IMR-90 (cell line): Measurements from ENCODE around the gene ASXL2.

Experiments
- CEBPB ChIP-seq: IDR thresholded peaks from 2 replicates; pipeline ENCODE4 v1.6.1; 2012; ENCODE audit warnings: low read depth, low read length, improper control_type of control experiment
- MAFK ChIP-seq: IDR thresholded peaks from 2 replicates; pipeline ENCODE4 v1.6.1; 2012; ENCODE audit warnings: low read depth, low read length, improper control_type of control experiment
- POLR2A ChIP-seq: IDR thresholded peaks from 2 replicates; pipeline ENCODE4 v1.6.1; 2012; ENCODE audit warnings: mild to moderate bottlenecking, low read depth, low read length
- TF ChIP-seq, protein P1 (sequence below): conservative IDR thresholded peaks from 2 replicates; pipeline ENCODE4 v1.5.1; 2012; ENCODE audit warnings: mild to moderate bottlenecking, low read depth, low read length, improper control_type of control experiment

GRCh38 chr2:25806941-25807340 is 71.3 kb downstream of the ASXL2 start:
- TF ChIP-seq, protein P1, sequence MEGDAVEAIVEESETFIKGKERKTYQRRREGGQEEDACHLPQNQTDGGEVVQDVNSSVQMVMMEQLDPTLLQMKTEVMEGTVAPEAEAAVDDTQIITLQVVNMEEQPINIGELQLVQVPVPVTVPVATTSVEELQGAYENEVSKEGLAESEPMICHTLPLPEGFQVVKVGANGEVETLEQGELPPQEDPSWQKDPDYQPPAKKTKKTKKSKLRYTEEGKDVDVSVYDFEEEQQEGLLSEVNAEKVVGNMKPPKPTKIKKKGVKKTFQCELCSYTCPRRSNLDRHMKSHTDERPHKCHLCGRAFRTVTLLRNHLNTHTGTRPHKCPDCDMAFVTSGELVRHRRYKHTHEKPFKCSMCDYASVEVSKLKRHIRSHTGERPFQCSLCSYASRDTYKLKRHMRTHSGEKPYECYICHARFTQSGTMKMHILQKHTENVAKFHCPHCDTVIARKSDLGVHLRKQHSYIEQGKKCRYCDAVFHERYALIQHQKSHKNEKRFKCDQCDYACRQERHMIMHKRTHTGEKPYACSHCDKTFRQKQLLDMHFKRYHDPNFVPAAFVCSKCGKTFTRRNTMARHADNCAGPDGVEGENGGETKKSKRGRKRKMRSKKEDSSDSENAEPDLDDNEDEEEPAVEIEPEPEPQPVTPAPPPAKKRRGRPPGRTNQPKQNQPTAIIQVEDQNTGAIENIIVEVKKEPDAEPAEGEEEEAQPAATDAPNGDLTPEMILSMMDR, result no peak
- TF ChIP-seq POLR2A (no peak), MAFK (no peak), CEBPB (no peak)
